Stimulated activated CD4-positive, alpha-beta T cell treated with anti-CD3 and anti-CD28 coated beads, Interleukin-2, amount 100 ng/mL, for 48 hours (primary cell): ENCODE data around the gene RGS5.
"Not testable (repeated sequence)": the region's sequence is repeated elsewhere in the genome, so short reads cannot be mapped to it uniquely, and the experiment has no call there.

Experiments
- DNase-seq, 2 donors: peaks; one replicate each; pipeline ENCODE4 v3.0.0-alpha.2; 2020

The RGS5 gene

GRCh38 chr1:163202833-163203451, at the start of gene RGS5:
RGS5 (minus strand) TSS chr1:163202916; CDS start chr1:163202835, 81 bp downstream.
- no peak for DNase-seq

- no peak for DNase-seq
Measured at GRCh38 chr1:163250382-163250974, 47.8 kb upstream of the RGS5 start.

- DNase-seq = no peak
Measured at GRCh38 chr1:163248064-163248463, 45.3 kb upstream of the RGS5 start.

GRCh38 chr1:163244648-163245047, 41.9 kb upstream of the RGS5 start:
- DNase-seq = not testable (repeated sequence)

GRCh38 chr1:163241746-163242145, 39.0 kb upstream of the RGS5 start:
- DNase-seq = no peak

- no peak for DNase-seq
Measured at GRCh38 chr1:163240705-163241104, 38.0 kb upstream of the RGS5 start.

GRCh38 chr1:163233643-163234042, 30.9 kb upstream of the RGS5 start:
- DNase-seq = not testable (repeated sequence)

- no peak for DNase-seq
Measured at GRCh38 chr1:163231385-163231784, 28.7 kb upstream of the RGS5 start.

GRCh38 chr1:163230827-163231226, 28.1 kb upstream of the RGS5 start:
- no peak for DNase-seq

GRCh38 chr1:163228271-163228670, 25.6 kb upstream of the RGS5 start:
- not testable (repeated sequence) for DNase-seq

- DNase-seq = no peak
Measured at GRCh38 chr1:163227126-163227525, 24.4 kb upstream of the RGS5 start.

GRCh38 chr1:163213626-163214025, 10.9 kb upstream of the RGS5 start:
- no peak for DNase-seq

- DNase-seq = no peak
Measured at GRCh38 chr1:163211667-163212066, 9.0 kb upstream of the RGS5 start.

- DNase-seq = no peak
Measured at GRCh38 chr1:163205513-163205912, 2.8 kb upstream of the RGS5 start.

GRCh38 chr1:163203561-163203960, 845 bp upstream of the RGS5 start:
- DNase-seq = no peak

- no peak for DNase-seq
Measured at GRCh38 chr1:163201906-163202305, 810 bp downstream of the RGS5 start.

- no peak for DNase-seq
Measured at GRCh38 chr1:163197022-163197421, 5.7 kb downstream of the RGS5 start.

- no peak for DNase-seq
Measured at GRCh38 chr1:163196449-163196787, 6.3 kb downstream of the RGS5 start.

- DNase-seq = no peak
Measured at GRCh38 chr1:163195728-163196448, 6.8 kb downstream of the RGS5 start.

GRCh38 chr1:163191301-163191700, 11.4 kb downstream of the RGS5 start:
- DNase-seq = no peak

- DNase-seq = no peak
Measured at GRCh38 chr1:163188947-163189346, 13.8 kb downstream of the RGS5 start.

GRCh38 chr1:163187849-163188248, 14.9 kb downstream of the RGS5 start:
- DNase-seq = no peak

GRCh38 chr1:163186862-163187261, 15.9 kb downstream of the RGS5 start:
- no peak for DNase-seq

- DNase-seq = no peak
Measured at GRCh38 chr1:163182330-163182949, 20.3 kb downstream of the RGS5 start.
